Heart left ventricle (tissue), 16 donors: Measurements from ENCODE around the gene JUN. TPM values are rescaled to one million over a fixed set of nuclear protein-coding genes. Genes with fewer than 3 reads are reported as not detected.

Experiments
- ATAC-seq, 4 donors: fragments of 200-7000 bp; cut with Tn5 transposase; one replicate each; pipeline ENCODE4 v1.9.1; 2020 to 2022; ENCODE audit warnings: moderate library complexity in 4 of 4, mild to moderate bottlenecking in 3 of 4, moderate number of reproducible peaks in 1 of 4
- DNase-seq, 5 donors: peaks; one replicate each; pipeline ENCODE4 v3.0.0-alpha.2; 2020
- H3K27ac ChIP-seq, 12 donors: fragments of 200-600 bp; sonication (generic) in 4 of 12; one replicate each; pipeline versions ENCODE4 v1.5.0 to v1.8.0; 2016 to 2022; ENCODE audit warnings: mild to moderate bottlenecking in 2 of 12
- H3K27me3 ChIP-seq, 9 donors: fragments of 200-600 bp; sonication (generic) in 2 of 9; one replicate each; pipeline versions ENCODE4 v1.5.1 to v1.8.0; 2016 to 2022; ENCODE audit warnings: mild to moderate bottlenecking in 3 of 9
- H3K36me3 ChIP-seq, 9 donors: fragments of 200-600 bp; sonication (generic) in 2 of 9; one replicate each; pipeline versions ENCODE4 v1.5.0 to v1.8.0; 2018 to 2022; ENCODE audit warnings: mild to moderate bottlenecking in 2 of 9
- H3K4me1 ChIP-seq, 12 donors: fragments of 200-600 bp; sonication (generic) in 4 of 12; one replicate each; pipeline versions ENCODE4 v1.5.0 to v1.8.0; 2016 to 2022; ENCODE audit warnings: mild to moderate bottlenecking in 3 of 12
- H3K4me3 ChIP-seq, 12 donors: fragments of 200-600 bp; sonication (generic) in 4 of 12; one replicate each; pipeline versions ENCODE4 v1.5.0 to v1.8.0; 2017 to 2022; ENCODE audit warnings: mild to moderate bottlenecking in 9 of 12, moderate library complexity in 4 of 12
- H3K9me3 ChIP-seq, 12 donors: fragments of 200-600 bp; sonication (generic) in 4 of 12; one replicate each; pipeline versions ENCODE4 v1.5.0 to v1.8.0; 2016 to 2022; ENCODE audit warnings: mild to moderate bottlenecking in 1 of 12
- CTCF ChIP-seq, 12 donors: fragments of 200-600 bp; sonication (generic) in 4 of 12; IDR thresholded peaks; one replicate each; pipeline versions ENCODE4 v1.5.0 to v1.8.0; 2018 to 2022; ENCODE audit warnings: antibody characterized with exemption in 12 of 12, mild to moderate bottlenecking in 5 of 12
- POLR2A ChIP-seq, 2 donors: fragments of 450-650 bp; IDR thresholded peaks; one replicate each; pipeline ENCODE4 v1.6.1; 2017; ENCODE audit warnings: antibody characterized with exemption in 2 of 2, mild to moderate bottlenecking in 2 of 2, moderate library complexity in 2 of 2
- WGBS, 4 donors: extraction: QIAGEN DNeasy Blood & Tissue Kit in 2 of 4; methylation state at CpG; one replicate each; pipeline versions ENCODE4 v1.1.5 to v1.1.7; 2013 to 2018; 5-methylcytosine and 5-hydroxymethylcytosine counted together
- intact Hi-C, 10 donors: fragments of 100-400 bp; cut with DNase I; formaldehyde crosslinking; loops; one replicate each; pipeline versions ENCODE4 v1.11.1 to v1.14.2; 2022
- polyA plus RNA-seq, 2 donors: library from polyadenylated mRNA; stranded (reverse); fragments of 200-250 nt; gene quantifications; one replicate each; pipeline ENCODE4 v1.2.3, GENCODE V29; 2013
- total RNA-seq, 9 donors: library from RNA; depleted of rRNA in 2 of 9; stranded (reverse); fragments of >200 nt in 2 of 9; fragmentation: NEBNext Ultra II Directional in 3 of 9; extraction: Animal tissue kit (Norgen Biotek cat#: 25700) in 3 of 9; gene quantifications; one replicate each; pipeline versions ENCODE4 v1.1.0 to v1.2.4, GENCODE V29; 2016 to 2023
- donor health status: ischemic (EF 13 %, LVEDD 7.1; RV severe dilation, severe dysfunction).
- donor health status: healthy with polysubstance abuse.
- donor health status: DM: no; HTN: yes; CAD: no.
- donor health status: DM: no; HTN: no; CAD: no.
- donor health status: ischemic (EF 25% LVEDD 6.9; RV normal size, moderate dysfunction).
- donor health status: ischemic (EF 25% LVEDD 5.7; RV mildly dilated, moderate dysfunction).
- donor health status: healthy.
- donor health status: DM: yes; HTN: yes; CAD: no.
- donor health status: ischemic (EF 35%, LVEDD 5.7; RV mildly dilated, moderate dysfunction).
- donor health status: nonischemic (EF 11% LVEDD 7.7; RV severe dilation, severe dysfunction).
- donor health status: DM: yes; HTN: yes; CAD: no.
- donor health status: PGD.
- donor health status: ischemic (EF 29% LVEDD 5.4; RV normal size, mild dysfunction).
- donor health status: nonischemic (EF 23%, LVEDD 6.1; RV moderate dilation, normal function).

The JUN gene
- total and polyA plus RNA-seq, 11 donors: 57.1 to 133 (median 82.8) TPM

- no peak for DNase-seq
- Histone ChIP-seq H3K4me3 (no peak overlapping the region), H3K27me3 (no peaks in the 10 kb centered on the region), H3K27ac (no peak overlapping the region), H3K4me1 (peaks cover 0 to 2% (median 0%) of the 10 kb centered on the region in 12 donors), H3K36me3 (no peaks in the 10 kb centered on the region), H3K9me3 (no peaks in the 10 kb centered on the region)
- ATAC-seq: no peak
- WGBS, 4 donors: 91 to 96% (median 93%) methylated on average over 3 of the region's 3 CpGs
- TF ChIP-seq CTCF (IDR thresholded peaks at IDR 0.05) (no peak), POLR2A (IDR thresholded peaks at IDR 0.05) (no peak)
- intact Hi-C loops: no loop called here
These were observed 10.7 kb upstream of the JUN start for GRCh38 chr1:58794585-58794984.

- intact Hi-C loops: no loop called here
- DNase-seq (no peak), ATAC-seq (no peak)
These were observed 9.0 kb upstream of the JUN start for GRCh38 chr1:58792846-58793245.

GRCh38 chr1:58791106-58791505 lies 7.3 kb upstream of the JUN start:
- intact Hi-C loops: no loop called here
- H3K36me3 ChIP-seq: no peaks in the 10 kb centered on the region
- H3K4me1 ChIP-seq: peaks cover 0 to 7% (median under 1%) of the 10 kb centered on the region in 12 donors
- H3K27me3 ChIP-seq: no peaks in the 10 kb centered on the region
- ATAC-seq (no peak), DNase-seq (no peak)
- H3K4me3 ChIP-seq: no peak overlapping the region
- 85 to 100% (median 95%) methylated on average over 1 of the region's 1 CpG for WGBS, 4 donors
- peaks cover 0 to 12% (median 0%) of the 10 kb centered on the region in 12 donors for H3K9me3 ChIP-seq
- TF ChIP-seq POLR2A (IDR thresholded peaks at IDR 0.05) (no peak), CTCF (IDR thresholded peaks at IDR 0.05) (no peak)
- H3K27ac ChIP-seq: no peak overlapping the region

More at GRCh38 chr1:58792846-58793245, 9.0 kb upstream of the JUN start:
- Histone ChIP-seq H3K36me3 (no peaks in the 10 kb centered on the region), H3K4me1 (peaks cover 0 to 2% (median 0%) of the 10 kb centered on the region in 12 donors), H3K27me3 (no peaks in the 10 kb centered on the region), H3K27ac (no peak overlapping the region), H3K4me3 (no peak overlapping the region), H3K9me3 (peaks cover 0 to 12% (median 0%) of the 10 kb centered on the region in 12 donors)
- 67 to 77% (median 71%) methylated on average over 6 of the region's 6 CpGs for WGBS, 4 donors
- TF ChIP-seq CTCF (IDR thresholded peaks at IDR 0.05): no peak
- no peak for TF ChIP-seq POLR2A (IDR thresholded peaks at IDR 0.05)

- intact Hi-C loops: loop anchor here in 9 of 10 donors (2.0 to 10.0 kb wide), 17 partner anchors 17 to 965 kb away; partner anchors contain the start of gene FGGY (in 1 of the 9)
- Histone ChIP-seq H3K9me3 (peaks cover 0 to 12% (median 0%) of the 10 kb centered on the region in 12 donors), H3K36me3 (no peaks in the 10 kb centered on the region), H3K4me1 (peaks cover 0 to 16% (median 7%) of the 10 kb centered on the region in 12 donors), H3K27me3 (no peaks in the 10 kb centered on the region), H3K4me3 (no peak overlapping the region), H3K27ac (no peak overlapping the region)
- DNase-seq (no peak), ATAC-seq (no peak)
- TF ChIP-seq CTCF (IDR thresholded peaks at IDR 0.05) (no peak), POLR2A (IDR thresholded peaks at IDR 0.05) (no peak)
- 65 to 81% (median 77%) methylated on average over 1 of the region's 1 CpG for WGBS, 4 donors
These were observed 6.3 kb upstream of the JUN start for GRCh38 chr1:58789996-58790660.
